HEK293 (cell line): ENCODE data around the gene CFAP97D2.

Source experiments
- CTCF ChIA-PET: fragments of 350-600 bp; formaldehyde crosslinking; extraction: SDS; loops from one replicate; lab custom pipeline; 2021; ENCODE audit warnings: antibody characterized with exemption; lab: Yijun Ruan, JAX
- POLR2A ChIA-PET: fragments of 300-600 bp; formaldehyde crosslinking; extraction: SDS; loops from one replicate; lab custom pipeline; 2020; ENCODE audit warnings: antibody characterized with exemption, inconsistent platforms; lab: Yijun Ruan, JAX
- H3K27ac ChIP-seq: fragments of 200-500 bp; sonication (Bioruptor generic); 2 replicates; pipeline ENCODE4 v1.5.1; 2014; ENCODE audit warnings: low read depth, low read length, control low read depth, inconsistent platforms; ENCODE audit errors: extremely low read depth
- H3K36me3 ChIP-seq, 2 experiments: fragments of 200-500 bp in 1 of 2; sonication (Bioruptor generic) in 1 of 2; 1 replicate in 1 of 2; 2 replicates in 1 of 2; pipeline ENCODE4 v1.5.1; 2014 to 2017; ENCODE audit warnings: inconsistent platforms in 2 of 2, low read length in 2 of 2; ENCODE audit not compliant: control insufficient read depth in 2 of 2, insufficient read depth in 1 of 2
- H3K4me1 ChIP-seq: fragments of 200-500 bp; sonication (Bioruptor generic); 2 replicates; pipeline ENCODE4 v1.5.1; 2014; ENCODE audit warnings: mild to moderate bottlenecking, low read length, inconsistent platforms; ENCODE audit not compliant: control insufficient read depth, insufficient read depth
- H3K4me3 ChIP-seq: 2 replicates; pipeline ENCODE4 v1.5.1; 2011; ENCODE audit warnings: low read depth, mild to moderate bottlenecking, control low read depth, low read length, moderate library complexity
- H3K9me3 ChIP-seq: fragments of 200-500 bp; sonication (Bioruptor generic); 2 replicates; pipeline ENCODE4 v1.5.1; 2014; ENCODE audit warnings: low read depth, low read length, inconsistent platforms; ENCODE audit not compliant: control insufficient read depth, insufficient read depth
- BCL11A ChIP-seq: fragments of 450-650 bp; formaldehyde crosslinking; IDR thresholded peaks from 2 replicates; pipeline ENCODE4 v1.5.1; 2016; ENCODE audit warnings: low read depth, missing biosample characterization, missing genetic modification characterization
- KLF17 ChIP-seq: fragments of 450-650 bp; formaldehyde crosslinking; IDR thresholded peaks from 2 replicates; pipeline ENCODE4 v1.5.1; 2016; ENCODE audit warnings: missing biosample characterization, missing genetic modification characterization
- PRDM6 ChIP-seq: fragments of 450-650 bp; formaldehyde crosslinking; IDR thresholded peaks from 2 replicates; pipeline ENCODE4 v1.5.1; 2017; ENCODE audit warnings: missing biosample characterization, missing genetic modification characterization
- REPIN1 ChIP-seq: fragments of 450-650 bp; formaldehyde crosslinking; IDR thresholded peaks from 2 replicates; pipeline ENCODE4 v1.5.1; 2017; ENCODE audit warnings: missing biosample characterization, missing genetic modification characterization, low read depth
- SCRT2 ChIP-seq: fragments of 450-650 bp; formaldehyde crosslinking; IDR thresholded peaks from 2 replicates; pipeline ENCODE4 v1.5.1; 2016; ENCODE audit warnings: missing biosample characterization, missing genetic modification characterization
- YY1 ChIP-seq: fragments of 450-650 bp; formaldehyde crosslinking; IDR thresholded peaks from 2 replicates; pipeline ENCODE4 v1.5.1; 2018; ENCODE audit warnings: missing biosample characterization, missing genetic modification characterization
- ZBTB1 ChIP-seq: fragments of 450-650 bp; formaldehyde crosslinking; IDR thresholded peaks from 2 replicates; pipeline ENCODE4 v1.5.1; 2016; ENCODE audit warnings: missing biosample characterization, missing genetic modification characterization
- ZEB2 ChIP-seq: fragments of 450-650 bp; formaldehyde crosslinking; IDR thresholded peaks from 2 replicates; pipeline ENCODE4 v1.5.1; 2016; ENCODE audit warnings: missing biosample characterization, missing genetic modification characterization
- ZNF148 ChIP-seq: fragments of 450-650 bp; formaldehyde crosslinking; IDR thresholded peaks from 2 replicates; pipeline ENCODE4 v1.5.0; 2017; ENCODE audit warnings: missing biosample characterization, missing genetic modification characterization, borderline replicate concordance
- ZNF174 ChIP-seq: fragments of 450-650 bp; formaldehyde crosslinking; IDR thresholded peaks from 2 replicates; pipeline ENCODE4 v1.5.0; 2017; ENCODE audit warnings: missing biosample characterization, mild to moderate bottlenecking, missing genetic modification characterization
- ZNF18 ChIP-seq: fragments of 450-650 bp; formaldehyde crosslinking; IDR thresholded peaks from 2 replicates; pipeline ENCODE4 v1.5.1; 2016; ENCODE audit warnings: missing biosample characterization, missing genetic modification characterization
- ZNF211 ChIP-seq: fragments of 450-650 bp; formaldehyde crosslinking; IDR thresholded peaks from 2 replicates; pipeline ENCODE4 v1.5.1; 2016; ENCODE audit warnings: low read depth, missing biosample characterization, missing genetic modification characterization
- ZNF24 ChIP-seq: fragments of 450-650 bp; formaldehyde crosslinking; IDR thresholded peaks from 2 replicates; pipeline ENCODE4 v1.5.1; 2016; ENCODE audit warnings: missing biosample characterization, missing genetic modification characterization
- ZNF423 ChIP-seq: fragments of 450-650 bp; formaldehyde crosslinking; IDR thresholded peaks from 2 replicates; pipeline ENCODE4 v1.5.1; 2016; ENCODE audit warnings: missing biosample characterization, missing genetic modification characterization
- ZNF548 ChIP-seq: fragments of 450-650 bp; formaldehyde crosslinking; IDR thresholded peaks from 2 replicates; pipeline ENCODE4 v1.5.1; 2016; ENCODE audit warnings: missing biosample characterization, missing genetic modification characterization
- ZNF585B ChIP-seq: fragments of 450-650 bp; formaldehyde crosslinking; IDR thresholded peaks from 2 replicates; pipeline ENCODE4 v1.5.1; 2016; ENCODE audit warnings: missing biosample characterization, missing genetic modification characterization
- ZNF610 ChIP-seq: fragments of 450-650 bp; formaldehyde crosslinking; IDR thresholded peaks from 2 replicates; pipeline ENCODE4 v1.5.1; 2016; ENCODE audit warnings: missing biosample characterization, missing genetic modification characterization, borderline replicate concordance
- ZNF654 ChIP-seq: fragments of 450-650 bp; formaldehyde crosslinking; IDR thresholded peaks from 2 replicates; pipeline ENCODE4 v1.5.1; 2016; ENCODE audit warnings: low read depth, missing biosample characterization, missing genetic modification characterization
- ZNF660 ChIP-seq: fragments of 450-650 bp; IDR thresholded peaks from 2 replicates; pipeline ENCODE4 v1.5.1; 2018; ENCODE audit warnings: missing biosample characterization, mild to moderate bottlenecking, missing genetic modification characterization
- ZNF777 ChIP-seq: fragments of 450-650 bp; formaldehyde crosslinking; IDR thresholded peaks from 2 replicates; pipeline ENCODE4 v1.5.1; 2017; ENCODE audit warnings: missing biosample characterization, missing genetic modification characterization, borderline replicate concordance
- ZSCAN23 ChIP-seq: fragments of 450-650 bp; formaldehyde crosslinking; IDR thresholded peaks from 2 replicates; pipeline ENCODE4 v1.5.1; 2016; ENCODE audit warnings: missing biosample characterization, missing genetic modification characterization
- TF ChIP-seq, protein P1 (sequence below): fragments of 450-650 bp; formaldehyde crosslinking; IDR thresholded peaks from 2 replicates; pipeline ENCODE4 v1.5.1; 2017; ENCODE audit warnings: missing biosample characterization, mild to moderate bottlenecking, missing genetic modification characterization, moderate library complexity
- TF ChIP-seq, protein P2 (sequence below): fragments of 450-650 bp; formaldehyde crosslinking; IDR thresholded peaks from 2 replicates; pipeline ENCODE4 v1.5.1; 2016; ENCODE audit warnings: missing biosample characterization, missing genetic modification characterization

The CFAP97D2 gene

GRCh38 chr13:114234645-114235421, 55.8 kb downstream of the CFAP97D2 start, which contains the start of gene CDC16 (continued):
- TF ChIP-seq SCRT2 (tag by site-specific recombination) = no peak
- no peak for TF ChIP-seq ZNF211 (tag by site-specific recombination)
- no peak for TF ChIP-seq BCL11A (tag by site-specific recombination)
- TF ChIP-seq ZNF423 (tag by site-specific recombination) = peak; percentile 43; the same call in 1 of the 2 replicates
- TF ChIP-seq KLF17 (tag by site-specific recombination) = peak; percentile 65; the same call in 1 of the 2 replicates
- TF ChIP-seq ZNF777 (tag by site-specific recombination) = no peak
- peak; percentile 26; the same call in 1 of the 2 replicates for TF ChIP-seq ZBTB1 (tag by site-specific recombination)
- no peak for TF ChIP-seq ZNF174
- TF ChIP-seq ZNF24 (tag by site-specific recombination) = 0 out of 2 replicates have a peak, but pooled peaks have one; percentile 19
- no peak for TF ChIP-seq ZNF654
- peak; percentile 45; the same call in 1 of the 2 replicates for TF ChIP-seq ZNF610 (tag by site-specific recombination)
- TF ChIP-seq, protein P1, sequence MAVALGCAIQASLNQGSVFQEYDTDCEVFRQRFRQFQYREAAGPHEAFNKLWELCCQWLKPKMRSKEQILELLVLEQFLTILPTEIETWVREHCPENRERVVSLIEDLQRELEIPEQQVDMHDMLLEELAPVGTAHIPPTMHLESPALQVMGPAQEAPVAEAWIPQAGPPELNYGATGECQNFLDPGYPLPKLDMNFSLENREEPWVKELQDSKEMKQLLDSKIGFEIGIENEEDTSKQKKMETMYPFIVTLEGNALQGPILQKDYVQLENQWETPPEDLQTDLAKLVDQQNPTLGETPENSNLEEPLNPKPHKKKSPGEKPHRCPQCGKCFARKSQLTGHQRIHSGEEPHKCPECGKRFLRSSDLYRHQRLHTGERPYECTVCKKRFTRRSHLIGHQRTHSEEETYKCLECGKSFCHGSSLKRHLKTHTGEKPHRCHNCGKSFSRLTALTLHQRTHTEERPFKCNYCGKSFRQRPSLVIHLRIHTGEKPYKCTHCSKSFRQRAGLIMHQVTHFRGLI (tag by site-specific recombination) = no peak
- TF ChIP-seq ZNF660 (tag by site-specific recombination) = peak; percentile 82
- TF ChIP-seq ZEB2 = no peak
- TF ChIP-seq PRDM6 (tag by site-specific recombination) = no peak
- no peak for TF ChIP-seq ZNF548 (tag by site-specific recombination)
- TF ChIP-seq ZNF585B (tag by site-specific recombination) = no peak
- no peak for TF ChIP-seq ZNF148 (tag by site-specific recombination)
- TF ChIP-seq ZSCAN23 (tag by site-specific recombination) = 0 out of 2 replicates have a peak, but pooled peaks have one; percentile 19
- no peak for TF ChIP-seq REPIN1

GRCh38 chr13:114235697-114236096, 56.6 kb downstream of the CFAP97D2 start:
- H3K9me3 ChIP-seq = no peaks in the 10 kb centered on the region
- POLR2A ChIA-PET = no interaction called here
- peaks cover 23 to 39% of the 10 kb centered on the region in 2 experiments for H3K36me3 ChIP-seq
- no peaks in the 10 kb centered on the region for H3K4me1 ChIP-seq
- CTCF ChIA-PET = no interaction called here
- H3K27ac ChIP-seq = no peak overlapping the region
- H3K4me3 ChIP-seq = peak overlapping the region; percentile 84
- TF ChIP-seq, protein P2, sequence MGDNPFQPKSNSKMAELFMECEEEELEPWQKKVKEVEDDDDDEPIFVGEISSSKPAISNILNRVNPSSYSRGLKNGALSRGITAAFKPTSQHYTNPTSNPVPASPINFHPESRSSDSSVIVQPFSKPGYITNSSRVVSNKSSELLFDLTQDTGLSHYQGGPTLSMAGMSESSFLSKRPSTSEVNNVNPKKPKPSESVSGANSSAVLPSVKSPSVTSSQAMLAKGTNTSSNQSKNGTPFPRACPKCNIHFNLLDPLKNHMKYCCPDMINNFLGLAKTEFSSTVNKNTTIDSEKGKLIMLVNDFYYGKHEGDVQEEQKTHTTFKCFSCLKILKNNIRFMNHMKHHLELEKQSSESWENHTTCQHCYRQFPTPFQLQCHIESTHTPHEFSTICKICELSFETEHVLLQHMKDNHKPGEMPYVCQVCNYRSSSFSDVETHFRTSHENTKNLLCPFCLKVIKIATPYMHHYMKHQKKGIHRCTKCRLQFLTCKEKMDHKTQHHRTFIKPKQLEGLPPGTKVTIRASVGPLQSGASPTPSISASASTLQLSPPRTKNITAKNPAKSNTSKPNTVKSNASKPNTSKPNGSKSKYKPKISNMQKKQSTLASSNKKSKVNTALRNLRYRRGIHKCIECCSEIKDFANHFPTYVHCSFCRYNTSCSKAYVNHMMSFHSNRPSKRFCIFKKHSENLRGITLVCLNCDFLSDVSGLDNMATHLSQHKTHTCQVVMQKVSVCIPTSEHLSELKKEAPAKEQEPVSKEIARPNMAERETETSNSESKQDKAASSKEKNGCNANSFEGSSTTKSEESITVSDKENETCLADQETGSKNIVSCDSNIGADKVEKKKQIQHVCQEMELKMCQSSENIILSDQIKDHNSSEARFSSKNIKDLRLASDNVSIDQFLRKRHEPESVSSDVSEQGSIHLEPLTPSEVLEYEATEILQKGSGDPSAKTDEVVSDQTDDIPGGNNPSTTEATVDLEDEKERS (tag by site-specific recombination) = no peak
- TF ChIP-seq ZSCAN23 (tag by site-specific recombination) (no peak), ZNF18 (tag by site-specific recombination) (no peak), YY1 (tag by site-specific recombination) (no peak)
